Uterus (tissue), 4 donors: ENCODE results near the gene PLEKHM1. TPM values are rescaled to one million over a fixed set of nuclear protein-coding genes. Genes with fewer than 3 reads are reported as not detected.

Experiments used
- DNase-seq, 2 donors: peaks; one replicate each; pipeline ENCODE4 v3.0.0-alpha.2; 2019 to 2020
- H3K27ac ChIP-seq, 2 donors: fragments of 200-600 bp; sonication (generic); 1 replicate in 1 of 2; 2 replicates in 1 of 2; pipeline ENCODE4 v1.5.1; 2016 to 2018
- H3K27me3 ChIP-seq, 2 donors: fragments of 200-600 bp; sonication (generic); one replicate each; pipeline ENCODE4 v1.5.1; 2018 to 2019; ENCODE audit warnings: control low read depth in 1 of 2
- H3K36me3 ChIP-seq, 2 donors: fragments of 200-600 bp; sonication (generic); one replicate each; pipeline ENCODE4 v1.5.1; 2019; ENCODE audit warnings: control low read depth in 1 of 2
- H3K4me1 ChIP-seq, 2 donors: fragments of 200-600 bp; sonication (generic); one replicate each; pipeline ENCODE4 v1.5.1; 2018 to 2019; ENCODE audit warnings: control low read depth in 1 of 2
- H3K4me3 ChIP-seq, 2 donors: fragments of 200-600 bp; sonication (generic); 1 replicate in 1 of 2; 2 replicates in 1 of 2; pipeline ENCODE4 v1.5.1; 2018 to 2019; ENCODE audit warnings: mild to moderate bottlenecking in 1 of 2
- H3K9me3 ChIP-seq, 2 donors: fragments of 200-600 bp; sonication (generic); one replicate each; pipeline ENCODE4 v1.5.1; 2019; ENCODE audit warnings: control low read depth in 1 of 2
- CTCF ChIP-seq, 4 experiments: fragments of 200-600 bp in 2 of 4; fragments of 450-650 bp in 2 of 4; sonication (generic) in 2 of 4; IDR thresholded peaks; one replicate each; pipeline ENCODE4 v1.5.1; 2016 to 2019; ENCODE audit warnings: antibody characterized with exemption in 4 of 4, mild to moderate bottlenecking in 2 of 4, moderate library complexity in 1 of 4
- POLR2A ChIP-seq, 2 donors: fragments of 450-650 bp; IDR thresholded peaks; one replicate each; pipeline ENCODE4 v1.6.1; 2016; ENCODE audit warnings: antibody characterized with exemption in 2 of 2, mild to moderate bottlenecking in 1 of 2, moderate library complexity in 1 of 2
- intact Hi-C: fragments of 100-400 bp; cut with DNase I; formaldehyde crosslinking; loops from one replicate; pipeline ENCODE4 v1.15.1; 2023; ENCODE audit warnings: low total_unique reads
- total RNA-seq, 4 donors: library from RNA; depleted of rRNA in 3 of 4; stranded (reverse); fragments of >200 nt in 3 of 4; gene quantifications; one replicate each; pipeline versions ENCODE4 v1.1.0 to v1.2.4, GENCODE V29; 2014 to 2023
- donor health status: DM: yes; HTN: yes; CAD: no.

Gene PLEKHM1
- total RNA-seq, 4 donors from 2014 or later: 6.9 to 107 (median 33.0) TPM

- TF ChIP-seq CTCF (IDR thresholded peaks at IDR 0.05): no peak
- TF ChIP-seq POLR2A (IDR thresholded peaks at IDR 0.05): no peak
- intact Hi-C loops: no loop called here
These were observed 59.6 kb downstream of the PLEKHM1 start for GRCh38 chr17:45430738-45431530.

GRCh38 chr17:45430006-45430737 is 60.3 kb downstream of the PLEKHM1 start:
- peak overlapping the region in 1 of 2 donors; percentile 3 for H3K4me3 ChIP-seq
- TF ChIP-seq CTCF (IDR thresholded peaks at IDR 0.05): no peak
- no peak for TF ChIP-seq POLR2A (IDR thresholded peaks at IDR 0.05)
- no peak for DNase-seq
- H3K9me3 ChIP-seq: no peaks in the 10 kb centered on the region
- peaks cover 11 to 23% of the 10 kb centered on the region in 2 donors for H3K27me3 ChIP-seq
- H3K36me3 ChIP-seq: no peaks in the 10 kb centered on the region
- peaks cover 0 to 32% of the 10 kb centered on the region in 2 donors for H3K4me1 ChIP-seq
- intact Hi-C loops: no loop called here
- no peak overlapping the region for H3K27ac ChIP-seq

More at GRCh38 chr17:45430738-45431530, 59.6 kb downstream of the PLEKHM1 start:
- H3K4me1 ChIP-seq: peaks cover 0 to 32% of the 10 kb centered on the region in 2 donors
- H3K4me3 ChIP-seq: peak overlapping the region; percentile 22 to 24
- no peaks in the 10 kb centered on the region for H3K36me3 ChIP-seq
- no peak for DNase-seq
- H3K9me3 ChIP-seq: no peaks in the 10 kb centered on the region
- H3K27ac ChIP-seq: no peak overlapping the region
- peaks cover 11 to 23% of the 10 kb centered on the region in 2 donors for H3K27me3 ChIP-seq

- Histone ChIP-seq H3K36me3 (no peaks in the 10 kb centered on the region), H3K27ac (no peak overlapping the region), H3K9me3 (no peaks in the 10 kb centered on the region), H3K4me1 (peaks cover 0 to 32% of the 10 kb centered on the region in 2 donors), H3K27me3 (peaks cover 11 to 23% of the 10 kb centered on the region in 2 donors), H3K4me3 (no peak overlapping the region)
- TF ChIP-seq POLR2A (IDR thresholded peaks at IDR 0.05) (no peak), CTCF (IDR thresholded peaks at IDR 0.05) (no peak)
- DNase-seq: no peak
- intact Hi-C loops: no loop called here
These were observed 61.0 kb downstream of the PLEKHM1 start for GRCh38 chr17:45429339-45430005.

GRCh38 chr17:45428931-45429338 is 61.6 kb downstream of the PLEKHM1 start:
- no peak overlapping the region for H3K27ac ChIP-seq
- TF ChIP-seq POLR2A (IDR thresholded peaks at IDR 0.05): no peak
- TF ChIP-seq CTCF (IDR thresholded peaks at IDR 0.05): no peak
- H3K4me1 ChIP-seq: peaks cover 0 to 32% of the 10 kb centered on the region in 2 donors
- H3K4me3 ChIP-seq: no peak overlapping the region
- H3K27me3 ChIP-seq: peaks cover 11 to 23% of the 10 kb centered on the region in 2 donors
- DNase-seq: no peak
- H3K36me3 ChIP-seq: no peaks in the 10 kb centered on the region
- intact Hi-C loops: no loop called here
- no peaks in the 10 kb centered on the region for H3K9me3 ChIP-seq
